Mesendoderm (in vitro differentiated cells): Measurements from ENCODE around the gene IQCN.

Source experiments
- DNase-seq: peaks from one replicate; pipeline ENCODE4 v3.0.0; 2013
- H2AK5ac ChIP-seq: 2 replicates; pipeline ENCODE4 v1.6.1; 2013; ENCODE audit warnings: low read length, inconsistent platforms
- H2BK120ac ChIP-seq: 2 replicates; pipeline ENCODE4 v1.6.1; 2013; ENCODE audit warnings: low read depth, mild to moderate bottlenecking, low read length, moderate library complexity, mixed read lengths
- H2BK15ac ChIP-seq: replicated peaks from 2 replicates; pipeline ENCODE4 v1.6.1; 2013; ENCODE audit warnings: low read depth, mild to moderate bottlenecking, moderate library complexity
- H2BK5ac ChIP-seq: 2 replicates; pipeline ENCODE4 v1.6.1; 2013; ENCODE audit warnings: low read length, inconsistent platforms
- H3K18ac ChIP-seq: 2 replicates; pipeline ENCODE4 v1.6.1; 2013; ENCODE audit warnings: mild to moderate bottlenecking, low read length, mixed read lengths
- H3K23ac ChIP-seq: one replicate; pipeline ENCODE4 v1.6.1; 2013; ENCODE audit warnings: low read length
- H3K27ac ChIP-seq: 2 replicates; pipeline ENCODE4 v1.5.1; 2013; ENCODE audit warnings: low read depth, mild to moderate bottlenecking, inconsistent platforms, low read length, moderate library complexity
- H3K27me3 ChIP-seq: 2 replicates; pipeline ENCODE4 v1.6.1; 2013; ENCODE audit warnings: low read length, control low read depth, mild to moderate bottlenecking, inconsistent platforms; ENCODE audit not compliant: insufficient read depth, poor library complexity
- H3K36me3 ChIP-seq: 2 replicates; pipeline ENCODE4 v1.6.1; 2013; ENCODE audit warnings: low read length, inconsistent platforms; ENCODE audit not compliant: control insufficient read depth, insufficient read depth
- H3K4ac ChIP-seq: one replicate; pipeline ENCODE4 v1.6.1; 2013; ENCODE audit warnings: low read depth, mild to moderate bottlenecking, low read length, moderate library complexity
- H3K4me1 ChIP-seq: 2 replicates; pipeline ENCODE4 v1.6.1; 2013; ENCODE audit warnings: low read depth, low read length, inconsistent platforms; ENCODE audit not compliant: control insufficient read depth
- H3K4me2 ChIP-seq: 2 replicates; pipeline ENCODE4 v1.6.1; 2013; ENCODE audit warnings: low read length
- H3K4me3 ChIP-seq: 2 replicates; pipeline ENCODE4 v1.5.1; 2013; ENCODE audit warnings: mild to moderate bottlenecking, low read length
- H3K56ac ChIP-seq: one replicate; pipeline ENCODE4 v1.6.1; 2013; ENCODE audit warnings: low read length
- H3K79me1 ChIP-seq: 2 replicates; pipeline ENCODE4 v1.6.1; 2013; ENCODE audit warnings: low read length, inconsistent platforms
- H3K79me2 ChIP-seq: 2 replicates; pipeline ENCODE4 v1.6.1; 2013; ENCODE audit warnings: mild to moderate bottlenecking, low read length; ENCODE audit not compliant: control insufficient read depth, insufficient read depth
- H3K9ac ChIP-seq: 2 replicates; pipeline ENCODE4 v1.6.1; 2013; ENCODE audit warnings: low read length, inconsistent platforms
- H4K5ac ChIP-seq: one replicate; pipeline ENCODE4 v1.6.1; 2013; ENCODE audit warnings: low read length
- H4K8ac ChIP-seq: one replicate; pipeline ENCODE4 v1.6.1; 2013; ENCODE audit warnings: low read depth, mild to moderate bottlenecking, control low read depth, low read length, moderate library complexity
- WGBS: extraction: QIAGEN DNeasy Blood & Tissue Kit; methylation state at CpG from one replicate; pipeline ENCODE4 v1.1.7; 2013; ENCODE audit warnings: low lambda C conversion rate, missing lambda C conversion rate; ENCODE audit not compliant: insufficient coverage; ENCODE audit errors: extremely low coverage; 5-methylcytosine and 5-hydroxymethylcytosine counted together

Gene IQCN

DNA sequence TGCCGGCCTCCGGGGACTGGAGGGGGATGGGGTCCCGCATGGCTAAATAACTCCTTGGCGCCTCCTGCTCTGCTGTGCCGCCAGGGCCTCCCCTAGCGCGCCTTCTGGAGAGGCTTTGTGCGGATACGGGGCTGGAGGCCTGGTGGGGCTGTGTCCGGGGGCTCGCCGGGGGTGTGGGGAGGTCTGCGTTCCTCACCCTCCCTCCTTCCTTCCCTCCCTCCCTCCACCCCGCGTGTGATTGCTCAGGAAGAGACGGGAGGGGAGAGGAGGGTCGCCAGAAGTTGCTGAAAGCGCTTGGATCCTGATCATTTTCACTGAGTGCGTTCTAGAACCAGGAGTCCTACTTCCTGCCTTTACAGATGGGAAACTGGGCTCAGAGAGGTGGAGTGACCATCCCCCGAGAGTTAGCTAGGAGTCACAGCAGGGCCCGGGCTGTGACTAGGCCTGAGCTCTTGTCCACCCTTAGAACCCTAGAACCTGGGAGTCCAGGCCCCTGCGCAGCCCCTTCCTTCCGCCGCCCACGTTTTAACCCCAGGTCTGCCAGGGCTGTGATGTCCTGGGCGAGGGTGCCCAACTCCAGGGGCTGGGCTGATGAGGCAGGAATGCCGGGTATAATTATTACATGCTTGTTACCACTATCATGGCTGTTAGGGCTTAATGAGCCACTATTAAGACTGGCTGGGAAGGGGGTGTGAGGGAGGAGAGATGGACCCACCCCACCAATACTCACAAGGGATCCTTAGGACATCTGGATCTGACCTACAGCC, 8.0 kb upstream of the IQCN start:
- Histone ChIP-seq H3K79me1 (peaks cover 10% of the 10 kb centered on the region), H3K23ac (no peak overlapping the region), H2BK120ac (peak overlapping the region; percentile 31), H2BK15ac (no peak overlapping the region), H3K4me1 (peaks cover 9% of the 10 kb centered on the region), H3K9ac (peak overlapping the region; percentile 92), H2BK5ac (peak overlapping the region; percentile 97), H3K56ac (peak overlapping the region; percentile 97), H4K8ac (peak overlapping the region; percentile 78), H3K27ac (peak overlapping the region; percentile 99), H4K5ac (peak overlapping the region; percentile 59), H3K27me3 (no peaks in the 10 kb centered on the region), H3K4ac (peak overlapping the region; percentile 92), H3K18ac (peak overlapping the region; percentile 51), H3K79me2 (peaks cover 36% of the 10 kb centered on the region), H2AK5ac (peak overlapping the region; percentile 20), H3K36me3 (peaks cover 5% of the 10 kb centered on the region), H3K4me3 (peak overlapping the region; percentile 45), H3K4me2 (peak overlapping the region; percentile 85)
- peak; percentile 96 for DNase-seq
- no CpG with 5 or more reads among the region's 27 CpGs for WGBS

DNA sequence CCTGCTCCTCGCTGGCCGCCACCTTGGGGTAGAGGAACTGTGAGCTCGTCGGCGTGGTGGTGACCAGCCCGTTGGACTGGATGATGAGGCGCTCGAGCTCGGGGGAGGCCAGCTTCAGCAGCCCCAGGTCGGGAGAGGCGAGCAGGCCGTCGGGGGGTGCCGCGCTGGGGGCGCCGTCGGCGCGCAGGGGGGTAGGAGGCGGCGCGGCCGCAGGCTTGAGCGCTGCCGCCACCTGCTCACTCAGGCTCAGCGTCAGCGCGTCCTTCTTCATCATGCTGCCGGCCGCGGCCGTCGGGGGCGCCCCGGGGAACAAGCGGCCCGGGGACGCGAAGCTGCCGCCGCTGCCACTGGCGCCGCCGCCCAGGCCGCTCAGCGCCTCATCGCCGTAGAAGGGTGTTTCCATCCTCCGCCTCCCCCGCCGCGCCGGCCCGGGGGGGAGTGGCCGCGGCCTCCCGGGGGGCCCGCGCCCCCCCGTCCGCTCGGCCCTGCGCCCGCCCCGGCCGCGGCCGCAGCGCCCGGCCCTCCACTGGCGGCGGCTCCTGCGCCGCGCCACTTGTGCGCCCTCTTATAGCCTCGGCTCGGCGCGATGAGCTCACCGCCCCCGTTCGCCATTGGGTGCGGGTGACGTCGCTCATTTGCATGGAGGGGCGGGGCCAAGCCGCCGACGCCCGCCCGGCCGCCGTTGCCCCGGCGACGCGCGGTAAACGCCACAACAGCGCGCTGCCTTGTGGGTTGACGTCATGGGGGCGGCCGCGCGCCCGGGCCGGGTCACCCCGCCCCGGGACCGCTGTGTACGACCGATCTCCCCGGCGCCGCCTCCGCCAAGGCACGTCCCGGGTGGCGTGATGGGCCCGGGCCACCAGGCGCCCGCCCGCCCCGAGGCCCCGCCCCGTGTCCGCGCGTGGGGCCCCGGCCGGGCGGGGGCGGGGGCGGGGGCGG, 7.1 kb upstream of the IQCN start, which contains the start of gene JUND:
JUND (minus strand) TSS at position 541 of the 939 bp plus-strand sequence; CDS start at position 403, 138 bp downstream.
- Histone ChIP-seq H2BK15ac (no peak within 1 kb of the TSS), H2AK5ac (peak within 1 kb of the TSS; percentile 43), H3K18ac (peak within 1 kb of the TSS; percentile 51), H3K4me3 (peak within 1 kb of the TSS; percentile 95), H4K8ac (peak within 1 kb of the TSS; percentile 78), H2BK5ac (peak within 1 kb of the TSS; percentile 97), H3K56ac (peak within 1 kb of the TSS; percentile 99), H3K36me3 (peaks cover 5% of the 10 kb centered on the region), H2BK120ac (peak within 1 kb of the TSS; percentile 31), H3K79me1 (peaks cover 10% of the 10 kb centered on the region), H3K4ac (peak within 1 kb of the TSS; percentile 98), H4K5ac (peak within 1 kb of the TSS; percentile 59), H3K9ac (peak within 1 kb of the TSS; percentile 96), H3K27ac (peak within 1 kb of the TSS; percentile 99), H3K79me2 (peaks cover 36% of the 10 kb centered on the region), H3K4me1 (peaks cover 6% of the 10 kb centered on the region), H3K4me2 (peak within 1 kb of the TSS; percentile 85), H3K27me3 (no peaks in the 10 kb centered on the region), H3K23ac (peak within 1 kb of the TSS; percentile 99)
- DNase-seq: peak; percentile 98
- WGBS: no CpG with 5 or more reads among the region's 138 CpGs

DNA sequence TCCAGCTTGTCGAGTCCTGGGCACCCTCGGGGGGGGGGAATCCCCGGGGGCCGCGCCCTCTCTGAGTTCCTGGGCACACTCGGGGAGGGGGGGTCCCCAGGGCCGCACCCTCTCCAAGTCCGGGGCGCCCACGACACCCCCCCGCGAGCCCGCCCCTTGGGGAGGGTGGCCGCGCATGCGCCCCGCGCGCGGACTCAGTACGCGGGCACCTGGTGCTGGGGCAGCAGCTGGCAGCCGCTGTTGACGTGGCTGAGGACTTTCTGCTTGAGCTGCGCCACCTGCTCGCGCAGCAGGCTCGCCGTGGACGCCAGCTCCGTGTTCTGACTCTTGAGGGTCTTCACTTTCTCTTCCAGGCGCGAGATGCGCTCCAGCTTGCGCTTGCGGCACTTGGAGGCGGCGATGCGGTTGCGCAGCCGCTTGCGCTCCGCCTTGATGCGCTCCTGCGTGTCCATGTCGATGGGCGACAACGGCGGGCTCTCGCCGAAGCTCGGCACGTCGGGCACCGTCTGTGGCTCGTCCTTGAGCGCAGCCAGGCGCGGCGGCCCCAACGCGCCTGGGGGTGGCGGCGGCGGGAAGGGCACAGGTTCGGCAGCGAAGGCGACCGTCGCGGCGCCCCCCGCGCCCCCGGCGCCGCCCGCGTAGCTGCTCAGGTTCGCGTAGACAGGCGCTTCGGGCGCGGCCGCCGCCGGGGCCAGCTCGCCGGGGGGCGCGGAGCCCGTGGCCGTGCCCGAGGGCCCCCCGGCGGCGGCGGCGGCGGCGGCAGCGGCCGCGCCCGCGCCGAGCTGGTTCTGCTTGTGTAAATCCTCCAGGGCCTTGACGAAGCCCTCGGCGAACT, 6.2 kb upstream of the IQCN start:
- H3K79me2 ChIP-seq: peaks cover 36% of the 10 kb centered on the region

DNA sequence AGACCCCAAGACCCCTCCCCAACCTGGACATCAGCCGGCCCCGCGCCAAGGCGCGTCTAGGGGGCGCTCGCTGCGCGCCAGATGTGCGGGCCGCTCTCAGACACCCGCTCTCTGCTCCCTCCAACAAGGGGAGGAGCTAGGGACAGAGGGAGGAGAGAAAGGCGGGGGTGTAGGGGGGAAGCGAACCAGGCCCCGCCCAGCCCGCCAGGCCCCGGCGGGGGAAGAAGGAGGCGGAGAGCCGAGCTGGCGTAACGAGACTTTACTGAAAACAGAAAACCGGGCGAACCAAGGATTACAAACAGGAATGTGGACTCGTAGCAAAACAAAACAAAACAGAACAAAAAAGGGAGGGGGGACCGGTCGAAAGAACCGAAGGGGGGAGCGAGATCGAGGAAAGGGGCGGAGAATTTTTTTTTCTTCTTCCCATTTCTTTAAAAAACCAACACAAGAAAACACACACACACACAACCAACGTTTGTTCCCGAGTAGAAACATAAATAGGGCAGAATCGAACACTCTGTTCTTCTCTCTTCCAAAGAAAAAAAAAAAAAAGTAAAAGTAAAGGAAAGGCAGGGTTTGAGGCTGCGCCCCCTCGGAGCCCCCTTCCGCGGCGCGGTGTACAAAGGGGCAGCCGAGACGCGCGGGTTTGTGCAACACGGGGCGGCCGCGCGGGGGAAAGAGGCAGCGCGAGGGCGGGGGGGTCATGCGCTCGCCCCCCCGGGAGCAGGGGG, 5.4 kb upstream of the IQCN start:
- Histone ChIP-seq H3K9ac (peak overlapping the region; percentile 96), H3K36me3 (peaks cover 5% of the 10 kb centered on the region), H3K4me3 (peak overlapping the region; percentile 95), H3K79me2 (peaks cover 36% of the 10 kb centered on the region), H3K4me2 (peak overlapping the region; percentile 97), H2BK15ac (no peak overlapping the region), H2BK120ac (no peak overlapping the region), H3K4me1 (peaks cover 6% of the 10 kb centered on the region), H3K56ac (peak overlapping the region; percentile 99), H3K4ac (peak overlapping the region; percentile 97), H3K27me3 (no peaks in the 10 kb centered on the region), H3K23ac (no peak overlapping the region), H3K18ac (peak overlapping the region; percentile 29), H2BK5ac (no peak overlapping the region), H3K27ac (peak overlapping the region; percentile 92), H4K8ac (no peak overlapping the region), H3K79me1 (peaks cover 13% of the 10 kb centered on the region), H4K5ac (no peak overlapping the region), H2AK5ac (no peak overlapping the region)
- WGBS: no CpG with 5 or more reads among the region's 55 CpGs
- peak; percentile 98 for DNase-seq

More for the DNA sequence above, 6.2 kb upstream of the IQCN start:
- no peak overlapping the region for H4K5ac ChIP-seq
- peak overlapping the region; percentile 99 for H3K56ac ChIP-seq
- H3K4me2 ChIP-seq: peak overlapping the region; percentile 52
- peak; percentile 79 for DNase-seq
- H3K4ac ChIP-seq: peak overlapping the region; percentile 98
- no peak overlapping the region for H2BK15ac ChIP-seq
- peak overlapping the region; percentile 95 for H3K4me3 ChIP-seq
- H2BK5ac ChIP-seq: peak overlapping the region; percentile 47
- no peaks in the 10 kb centered on the region for H3K27me3 ChIP-seq
- peaks cover 5% of the 10 kb centered on the region for H3K36me3 ChIP-seq
- peak overlapping the region; percentile 96 for H3K9ac ChIP-seq
- no peak overlapping the region for H4K8ac ChIP-seq
- peak overlapping the region; percentile 92 for H3K27ac ChIP-seq
- no peak overlapping the region for H2BK120ac ChIP-seq
- H3K23ac ChIP-seq: peak overlapping the region; percentile 99
- peak overlapping the region; percentile 29 for H3K18ac ChIP-seq
- WGBS: no CpG with 5 or more reads among the region's 111 CpGs
- H3K79me1 ChIP-seq: peaks cover 12% of the 10 kb centered on the region
- peaks cover 6% of the 10 kb centered on the region for H3K4me1 ChIP-seq
- peak overlapping the region; percentile 43 for H2AK5ac ChIP-seq

DNA sequence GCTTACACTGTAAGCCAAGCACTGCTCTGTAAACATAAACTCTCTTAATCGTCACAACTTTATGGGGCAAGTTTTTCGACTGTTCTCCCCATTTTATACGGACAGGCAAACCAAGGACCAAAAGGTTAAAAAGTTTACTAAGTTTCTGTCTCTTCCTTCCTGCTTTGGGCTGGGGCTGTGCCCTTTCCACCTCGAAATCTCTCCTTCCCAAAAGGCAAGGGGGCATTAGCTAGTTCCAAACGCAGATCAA, 4.9 kb upstream of the IQCN start:
- DNase-seq: no peak
- peak overlapping the region; percentile 90 for H3K9ac ChIP-seq
- H3K4ac ChIP-seq: no peak overlapping the region
- H2BK120ac ChIP-seq: no peak overlapping the region
- no peak overlapping the region for H3K23ac ChIP-seq
- no CpG with 5 or more reads among the region's 5 CpGs for WGBS
- peak overlapping the region; percentile 97 for H3K4me2 ChIP-seq
- no peak overlapping the region for H3K18ac ChIP-seq
- H3K36me3 ChIP-seq: peaks cover 5% of the 10 kb centered on the region
- H3K27ac ChIP-seq: no peak overlapping the region
- H2BK5ac ChIP-seq: no peak overlapping the region
- H4K5ac ChIP-seq: no peak overlapping the region
- peaks cover 13% of the 10 kb centered on the region for H3K79me1 ChIP-seq
- H3K4me3 ChIP-seq: peak overlapping the region; percentile 78
- peaks cover 6% of the 10 kb centered on the region for H3K4me1 ChIP-seq
- no peak overlapping the region for H2AK5ac ChIP-seq
- no peak overlapping the region for H2BK15ac ChIP-seq
- no peak overlapping the region for H4K8ac ChIP-seq
- H3K79me2 ChIP-seq: peaks cover 36% of the 10 kb centered on the region
- peak overlapping the region; percentile 86 for H3K56ac ChIP-seq
- H3K27me3 ChIP-seq: no peaks in the 10 kb centered on the region
